IPS-18a (cell line): Measurements from ENCODE around the gene IL22RA2.
"Not testable (repeated sequence)": the region's sequence is repeated elsewhere in the genome, so short reads cannot be mapped to it uniquely, and the experiment has no call there.

ENCODE experiments used
- H3K27ac ChIP-seq: one replicate; pipeline ENCODE4 v1.5.1; 2013; ENCODE audit warnings: low read length
- H3K27me3 ChIP-seq: one replicate; pipeline ENCODE4 v1.6.1; 2013; ENCODE audit warnings: mild to moderate bottlenecking, low read length; ENCODE audit not compliant: control insufficient read depth, insufficient read depth
- H3K36me3 ChIP-seq: one replicate; pipeline ENCODE4 v1.6.1; 2013; ENCODE audit warnings: low read depth, low read length; ENCODE audit not compliant: control insufficient read depth
- H3K4me1 ChIP-seq: one replicate; pipeline ENCODE4 v1.6.1; 2013; ENCODE audit warnings: low read depth, low read length; ENCODE audit not compliant: control insufficient read depth
- H3K4me3 ChIP-seq: one replicate; pipeline ENCODE4 v1.5.1; 2013; ENCODE audit warnings: low read length
- H3K9ac ChIP-seq: one replicate; pipeline ENCODE4 v1.6.1; 2013; ENCODE audit warnings: mild to moderate bottlenecking, low read length, moderate library complexity
- H3K9me3 ChIP-seq: one replicate; pipeline ENCODE4 v1.6.1; 2013; ENCODE audit warnings: low read depth, low read length; ENCODE audit not compliant: control insufficient read depth

Gene IL22RA2

DNA sequence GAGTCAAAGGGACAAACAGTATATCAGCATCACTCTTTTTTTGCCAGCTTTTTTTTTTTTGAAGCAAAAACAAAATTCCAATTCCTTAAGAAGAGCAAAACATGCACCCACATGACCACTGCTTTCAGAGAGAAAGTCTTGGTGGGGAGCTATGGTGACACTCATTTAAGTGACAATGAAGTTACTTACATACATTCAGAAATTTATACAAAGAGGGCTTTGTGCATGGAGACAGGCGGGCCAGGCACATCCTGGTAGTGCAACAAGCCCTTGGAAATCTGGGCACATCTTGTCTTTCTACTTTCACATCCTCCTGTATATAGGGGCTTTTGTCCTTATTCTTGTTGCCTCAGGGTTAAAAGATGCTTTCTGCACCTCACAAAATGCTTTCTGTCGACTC lies 55.9 kb downstream of the IL22RA2 start:
- H3K4me3 ChIP-seq: no peak overlapping the region
- no peak overlapping the region for H3K9ac ChIP-seq
- H3K36me3 ChIP-seq: no peaks in the 10 kb centered on the region
- no peaks in the 10 kb centered on the region for H3K27me3 ChIP-seq
- no peak overlapping the region for H3K27ac ChIP-seq
- H3K4me1 ChIP-seq: no peaks in the 10 kb centered on the region
- H3K9me3 ChIP-seq: peaks cover 6% of the 10 kb centered on the region

DNA sequence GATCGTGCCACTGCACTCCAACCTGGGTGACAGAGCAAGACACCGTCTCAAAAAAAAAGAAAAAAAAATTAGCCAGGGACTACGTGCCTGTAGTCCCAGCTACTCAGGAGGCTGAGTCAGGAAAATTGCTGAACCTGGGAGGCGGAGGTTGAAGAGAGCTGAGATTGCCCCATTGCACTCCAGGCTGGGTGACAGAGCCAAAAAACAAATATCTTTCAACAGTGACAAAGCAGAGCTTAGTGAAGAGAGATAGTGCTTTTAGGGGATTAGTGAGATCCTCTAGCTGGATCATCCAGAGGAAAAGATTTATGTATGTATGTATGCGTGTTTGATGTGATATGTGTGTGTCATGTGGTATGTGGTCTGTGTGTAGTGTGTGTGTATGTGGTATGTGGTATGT lies 56.6 kb downstream of the IL22RA2 start:
- Histone ChIP-seq H3K27me3 (no peaks in the 10 kb centered on the region), H3K4me3 (no peak overlapping the region), H3K9ac (no peak overlapping the region), H3K9me3 (peaks cover 6% of the 10 kb centered on the region), H3K36me3 (no peaks in the 10 kb centered on the region), H3K4me1 (no peaks in the 10 kb centered on the region), H3K27ac (no peak overlapping the region)

DNA sequence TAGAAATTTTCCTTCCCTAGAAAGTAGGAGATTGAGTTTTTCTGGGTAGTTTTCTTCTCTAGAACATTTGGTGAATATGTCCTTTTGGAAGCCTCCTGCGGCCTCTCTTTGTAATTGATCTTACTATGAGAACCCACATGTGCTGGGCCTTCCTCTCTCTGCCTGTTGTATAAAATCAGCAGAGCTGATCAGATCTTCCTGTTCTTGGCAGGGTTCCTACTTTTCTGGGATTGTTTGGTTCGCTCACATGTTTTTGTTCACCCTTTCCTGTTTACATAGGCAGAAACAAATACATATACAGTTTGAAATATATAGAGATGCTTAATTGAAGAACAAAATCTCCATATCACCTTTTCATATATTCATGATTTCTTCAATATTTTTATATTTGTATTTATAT lies 57.8 kb downstream of the IL22RA2 start:
- Histone ChIP-seq H3K4me1 (no peaks in the 10 kb centered on the region), H3K27ac (no peak overlapping the region), H3K36me3 (no peaks in the 10 kb centered on the region), H3K27me3 (no peaks in the 10 kb centered on the region), H3K9me3 (peaks cover 6% of the 10 kb centered on the region), H3K4me3 (no peak overlapping the region), H3K9ac (no peak overlapping the region)

DNA sequence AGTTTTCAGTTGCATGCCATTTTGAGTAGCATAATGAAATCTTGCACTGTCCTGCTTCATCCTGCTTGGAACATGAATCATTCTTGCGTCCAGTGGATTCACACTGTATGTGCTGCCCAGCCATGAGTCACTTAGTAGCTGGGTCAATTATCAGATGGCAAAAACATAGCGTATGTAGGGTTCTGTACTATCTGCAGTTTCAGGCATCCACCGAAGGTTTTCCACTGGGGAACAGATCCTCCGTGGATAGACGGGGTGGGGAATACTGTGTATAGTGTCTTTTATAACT lies 61.4 kb downstream of the IL22RA2 start:
- Histone ChIP-seq H3K27me3 (no peaks in the 10 kb centered on the region), H3K4me1 (no peaks in the 10 kb centered on the region), H3K9me3 (no peaks in the 10 kb centered on the region), H3K9ac (no peak overlapping the region), H3K36me3 (no peaks in the 10 kb centered on the region), H3K4me3 (no peak overlapping the region), H3K27ac (no peak overlapping the region)

DNA sequence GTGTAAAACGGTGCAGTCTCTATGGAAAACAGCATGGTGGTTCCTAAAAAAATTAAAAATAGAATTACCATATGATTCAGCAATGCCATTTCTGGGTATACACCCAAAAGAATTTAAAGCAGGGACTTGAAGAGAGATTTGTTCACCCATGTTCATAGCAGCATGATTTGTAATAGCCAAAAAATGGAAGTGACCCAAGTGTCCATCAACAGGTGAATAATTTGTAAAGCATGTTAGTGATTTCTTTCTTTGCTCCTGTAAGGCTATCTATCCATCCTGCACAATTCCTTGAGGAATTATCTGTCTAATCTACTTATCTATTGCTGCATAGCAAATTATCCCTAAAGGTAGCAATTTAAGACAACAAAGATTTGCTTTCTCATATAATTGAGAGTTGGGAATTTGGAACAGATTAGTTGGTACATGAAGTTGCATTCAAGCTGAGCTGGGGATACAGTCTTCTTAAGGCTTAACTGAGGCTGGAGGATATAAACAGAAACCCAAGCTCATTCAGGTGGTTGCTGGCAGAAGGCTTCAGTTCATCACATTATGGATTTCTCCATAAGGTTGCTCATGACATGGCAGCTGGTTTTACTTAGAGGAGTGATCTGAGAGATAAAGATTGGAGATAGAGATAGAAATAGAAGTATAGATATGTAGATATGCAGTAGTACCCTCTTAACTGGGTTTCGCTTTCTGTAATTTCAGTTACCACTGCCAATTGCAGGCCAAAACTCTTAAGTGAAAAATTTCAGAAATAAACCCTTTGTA lies 62.0 kb downstream of the IL22RA2 start:
- no peaks in the 10 kb centered on the region for H3K4me1 ChIP-seq

DNA sequence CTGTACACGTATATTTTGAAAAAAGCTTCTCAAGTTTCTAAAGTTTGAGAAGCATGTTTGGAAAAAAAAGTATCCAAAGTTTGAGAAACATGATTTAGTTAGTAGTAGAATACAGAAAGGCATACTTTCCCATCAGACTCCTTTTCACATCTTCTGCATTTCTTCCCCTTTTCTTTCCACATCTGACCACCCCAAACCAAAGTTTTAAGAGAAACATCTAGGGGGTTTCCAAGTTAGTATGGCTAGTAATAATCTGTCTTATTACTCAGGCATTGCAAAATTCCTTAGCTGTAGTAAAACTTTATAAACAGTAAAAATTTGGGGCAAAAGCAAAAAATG lies 65.7 kb downstream of the IL22RA2 start:
- no peaks in the 10 kb centered on the region for H3K9me3 ChIP-seq
- no peak overlapping the region for H3K27ac ChIP-seq
- H3K4me1 ChIP-seq: no peaks in the 10 kb centered on the region
- no peak overlapping the region for H3K4me3 ChIP-seq
- H3K9ac ChIP-seq: no peak overlapping the region
- no peaks in the 10 kb centered on the region for H3K36me3 ChIP-seq
- no peaks in the 10 kb centered on the region for H3K27me3 ChIP-seq

More for the DNA sequence above, 62.0 kb downstream of the IL22RA2 start:
- Histone ChIP-seq H3K27me3 (no peaks in the 10 kb centered on the region), H3K9ac (no peak overlapping the region), H3K9me3 (no peaks in the 10 kb centered on the region), H3K4me3 (no peak overlapping the region), H3K27ac (no peak overlapping the region), H3K36me3 (no peaks in the 10 kb centered on the region)

DNA sequence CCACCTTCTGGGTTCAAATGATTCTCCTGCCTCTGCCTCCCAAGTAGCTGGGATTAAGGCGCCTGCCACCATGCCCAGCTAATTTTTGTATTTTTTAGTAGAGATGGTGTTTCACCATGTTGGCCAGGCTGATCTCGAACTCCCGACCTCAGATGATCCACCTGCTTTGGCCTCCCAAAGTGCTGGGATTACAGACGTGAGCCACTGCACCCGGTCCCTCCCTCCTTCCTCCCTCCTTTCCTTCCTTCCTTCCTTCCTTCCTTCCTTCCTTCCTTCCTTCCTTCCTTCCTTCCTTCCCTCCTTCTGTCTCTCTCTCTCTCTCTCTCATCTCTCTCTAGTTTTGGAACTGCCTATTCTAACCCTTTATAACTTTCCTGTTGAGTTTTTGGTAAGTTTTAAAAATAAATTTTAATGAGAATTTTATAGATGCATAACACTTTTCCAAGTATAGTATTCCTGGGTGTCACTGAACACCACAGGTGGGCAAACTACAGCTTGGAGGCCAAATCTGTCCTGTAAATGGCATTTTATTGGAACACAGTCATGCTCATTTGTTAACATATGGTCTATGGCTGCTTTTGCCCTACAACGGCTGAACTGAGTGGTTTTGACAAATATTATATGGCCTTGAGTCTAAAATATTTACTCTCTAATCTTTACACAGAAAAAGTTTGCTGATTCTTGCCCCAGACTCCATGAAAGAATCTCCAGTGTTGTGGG lies 66.2 kb downstream of the IL22RA2 start:
- H3K9me3 ChIP-seq, H3K9ac ChIP-seq, H3K27ac ChIP-seq, H3K4me3 ChIP-seq, H3K4me1 ChIP-seq, H3K27me3 ChIP-seq, H3K36me3 ChIP-seq: not testable (repeated sequence)

DNA sequence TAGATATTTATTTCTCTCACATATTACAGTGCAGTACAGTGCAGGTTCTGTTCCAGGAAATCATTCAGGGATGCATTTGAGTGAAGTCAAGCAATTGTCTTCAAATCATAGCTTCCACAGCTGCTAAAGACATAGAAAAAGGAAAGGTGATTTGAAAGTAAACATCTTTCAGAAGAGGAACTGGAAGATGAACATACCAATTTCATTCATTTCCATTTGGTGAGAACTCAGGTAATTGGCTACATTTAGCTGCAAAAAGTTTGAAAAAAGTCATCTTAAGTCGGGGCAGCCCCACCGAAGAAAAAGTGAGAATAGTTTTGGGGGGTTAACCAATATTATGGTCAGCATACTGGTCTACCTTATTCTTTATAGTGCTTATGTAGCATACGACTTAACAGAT lies 67.3 kb downstream of the IL22RA2 start:
- no peaks in the 10 kb centered on the region for H3K27me3 ChIP-seq

DNA sequence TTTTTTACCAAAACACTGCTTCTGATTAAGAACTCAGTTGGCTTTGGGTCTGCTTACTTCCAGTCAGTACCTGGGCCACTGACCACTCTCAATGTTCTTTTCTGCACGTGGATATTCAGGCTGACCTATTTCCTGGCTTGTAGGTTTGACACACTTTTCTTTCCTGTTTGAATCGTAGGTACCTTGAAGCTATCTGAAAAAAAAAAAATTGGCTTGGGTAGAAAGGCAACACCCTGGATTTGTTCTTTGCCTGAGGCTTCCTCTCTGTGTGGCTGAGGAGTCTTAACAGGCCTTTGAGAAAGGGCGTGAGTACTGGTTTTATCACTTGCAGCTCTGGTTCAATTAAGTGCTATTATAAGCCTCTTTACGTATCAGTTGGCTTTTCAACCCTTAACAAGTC lies 68.1 kb downstream of the IL22RA2 start:
- H3K27ac ChIP-seq: no peak overlapping the region
- H3K9me3 ChIP-seq: no peaks in the 10 kb centered on the region
- H3K9ac ChIP-seq: no peak overlapping the region
- no peaks in the 10 kb centered on the region for H3K36me3 ChIP-seq
- H3K27me3 ChIP-seq: no peaks in the 10 kb centered on the region
- H3K4me3 ChIP-seq: no peak overlapping the region
- H3K4me1 ChIP-seq: no peaks in the 10 kb centered on the region

More for the DNA sequence above, 67.3 kb downstream of the IL22RA2 start:
- Histone ChIP-seq H3K9ac (no peak overlapping the region), H3K4me3 (no peak overlapping the region), H3K36me3 (no peaks in the 10 kb centered on the region), H3K27ac (no peak overlapping the region), H3K9me3 (no peaks in the 10 kb centered on the region), H3K4me1 (no peaks in the 10 kb centered on the region)

DNA sequence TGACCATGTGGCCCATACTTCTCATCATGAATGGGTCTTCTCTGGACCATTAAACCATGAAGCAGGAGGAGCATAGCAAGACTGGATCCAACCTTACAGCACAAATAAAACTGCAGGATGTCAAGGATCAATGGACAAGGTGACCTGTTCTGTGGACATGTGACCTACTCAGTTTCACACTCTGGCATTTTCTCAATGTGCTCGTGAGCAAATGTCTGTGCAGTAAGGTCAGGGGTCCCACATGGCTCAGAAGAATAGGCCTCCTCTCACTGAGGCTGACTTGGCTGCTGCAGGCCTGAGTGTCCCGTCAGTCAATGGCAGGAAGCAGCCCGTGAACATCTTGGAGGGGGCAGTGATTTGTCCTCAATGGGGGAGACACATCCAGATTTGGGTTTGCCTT lies 68.5 kb downstream of the IL22RA2 start:
- Histone ChIP-seq H3K9me3 (no peaks in the 10 kb centered on the region), H3K4me3 (no peak overlapping the region), H3K27ac (no peak overlapping the region), H3K27me3 (no peaks in the 10 kb centered on the region), H3K9ac (no peak overlapping the region), H3K36me3 (no peaks in the 10 kb centered on the region), H3K4me1 (peaks cover 4% of the 10 kb centered on the region)

DNA sequence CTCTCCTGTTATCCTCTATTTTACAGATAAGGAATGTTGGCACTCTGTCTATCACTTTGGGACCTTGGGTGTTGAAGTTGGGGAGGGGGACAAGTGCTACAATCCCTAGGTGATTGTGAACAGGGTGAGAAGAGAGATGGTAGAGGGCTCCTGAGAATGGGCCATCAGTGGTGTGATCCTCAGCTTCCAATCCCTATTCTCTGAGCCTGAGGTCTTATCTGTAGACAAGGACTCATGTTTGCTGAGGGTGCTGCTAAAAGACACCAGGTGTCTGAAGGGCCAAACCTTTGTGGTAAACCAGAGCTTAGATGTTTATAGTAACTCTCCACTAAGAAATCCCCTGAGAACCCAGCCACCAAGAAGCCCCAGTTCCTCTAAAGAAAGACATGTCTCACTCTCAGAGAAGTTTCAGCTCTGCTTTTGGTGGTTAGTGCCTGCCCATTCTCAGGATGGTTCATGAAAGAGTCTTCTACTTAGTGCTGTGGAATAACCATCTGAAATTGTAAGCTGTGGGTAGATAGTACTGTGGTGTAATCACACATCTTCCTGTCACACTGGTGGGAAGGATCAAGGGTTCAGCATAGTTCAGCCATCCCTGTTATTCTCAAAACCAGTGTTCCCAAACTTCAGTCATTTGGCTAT lies 70.5 kb downstream of the IL22RA2 start:
- no peak overlapping the region for H3K27ac ChIP-seq
- H3K27me3 ChIP-seq: no peaks in the 10 kb centered on the region
- no peaks in the 10 kb centered on the region for H3K9me3 ChIP-seq
- no peak overlapping the region for H3K9ac ChIP-seq
- peaks cover 8% of the 10 kb centered on the region for H3K4me1 ChIP-seq
- no peaks in the 10 kb centered on the region for H3K36me3 ChIP-seq
- H3K4me3 ChIP-seq: no peak overlapping the region
